SW480 (cell line): ENCODE results near the gene ENTHD1.

ENCODE experiments used
- DNase-seq: peaks from one replicate; pipeline ENCODE4 v3.0.0-alpha.2; 2016; ENCODE audit warnings: low spot score

The ENTHD1 gene

GRCh38 chr22:39712751-39713525 is 180.6 kb downstream of the ENTHD1 start:
- no peak for DNase-seq

- no peak for DNase-seq
Observed at GRCh38 chr22:39712081-39712480, 181.5 kb downstream of the ENTHD1 start.

- DNase-seq = no peak
Observed at GRCh38 chr22:39710380-39711150, 183.0 kb downstream of the ENTHD1 start.

GRCh38 chr22:39707816-39708215 is 185.7 kb downstream of the ENTHD1 start:
- DNase-seq = no peak

GRCh38 chr22:39707351-39707750 is 186.2 kb downstream of the ENTHD1 start:
- no peak for DNase-seq

- DNase-seq = no peak
Observed at GRCh38 chr22:39706376-39707140, 187.0 kb downstream of the ENTHD1 start.

GRCh38 chr22:39705386-39705785 is 188.2 kb downstream of the ENTHD1 start:
- no peak for DNase-seq

GRCh38 chr22:39703928-39704639 is 189.5 kb downstream of the ENTHD1 start:
- no peak for DNase-seq

GRCh38 chr22:39703091-39703490 is 190.5 kb downstream of the ENTHD1 start:
- DNase-seq = no peak

- no peak for DNase-seq
Observed at GRCh38 chr22:39700565-39700964, 193.0 kb downstream of the ENTHD1 start.

- DNase-seq = peak; percentile 13
Observed at GRCh38 chr22:39699631-39700360, 193.8 kb downstream of the ENTHD1 start.

- no peak for DNase-seq
Observed at GRCh38 chr22:39697790-39698430, 195.7 kb downstream of the ENTHD1 start.

GRCh38 chr22:39693943-39694500 is 199.5 kb downstream of the ENTHD1 start:
- no peak for DNase-seq
